ENCODE measurements around the gene SLC12A8. TPM values are rescaled to one million over a fixed set of nuclear protein-coding genes. Genes with fewer than 3 reads are reported as not detected.

SLC12A8 gene, protein sequence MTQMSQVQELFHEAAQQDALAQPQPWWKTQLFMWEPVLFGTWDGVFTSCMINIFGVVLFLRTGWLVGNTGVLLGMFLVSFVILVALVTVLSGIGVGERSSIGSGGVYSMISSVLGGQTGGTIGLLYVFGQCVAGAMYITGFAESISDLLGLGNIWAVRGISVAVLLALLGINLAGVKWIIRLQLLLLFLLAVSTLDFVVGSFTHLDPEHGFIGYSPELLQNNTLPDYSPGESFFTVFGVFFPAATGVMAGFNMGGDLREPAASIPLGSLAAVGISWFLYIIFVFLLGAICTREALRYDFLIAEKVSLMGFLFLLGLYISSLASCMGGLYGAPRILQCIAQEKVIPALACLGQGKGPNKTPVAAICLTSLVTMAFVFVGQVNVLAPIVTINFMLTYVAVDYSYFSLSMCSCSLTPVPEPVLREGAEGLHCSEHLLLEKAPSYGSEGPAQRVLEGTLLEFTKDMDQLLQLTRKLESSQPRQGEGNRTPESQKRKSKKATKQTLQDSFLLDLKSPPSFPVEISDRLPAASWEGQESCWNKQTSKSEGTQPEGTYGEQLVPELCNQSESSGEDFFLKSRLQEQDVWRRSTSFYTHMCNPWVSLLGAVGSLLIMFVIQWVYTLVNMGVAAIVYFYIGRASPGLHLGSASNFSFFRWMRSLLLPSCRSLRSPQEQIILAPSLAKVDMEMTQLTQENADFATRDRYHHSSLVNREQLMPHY
- 61.3 TPM for polyA plus RNA-seq (2013, experiment 1 of 2)
- 60.4 TPM for polyA plus RNA-seq (2013, experiment 2 of 2)

DNA sequence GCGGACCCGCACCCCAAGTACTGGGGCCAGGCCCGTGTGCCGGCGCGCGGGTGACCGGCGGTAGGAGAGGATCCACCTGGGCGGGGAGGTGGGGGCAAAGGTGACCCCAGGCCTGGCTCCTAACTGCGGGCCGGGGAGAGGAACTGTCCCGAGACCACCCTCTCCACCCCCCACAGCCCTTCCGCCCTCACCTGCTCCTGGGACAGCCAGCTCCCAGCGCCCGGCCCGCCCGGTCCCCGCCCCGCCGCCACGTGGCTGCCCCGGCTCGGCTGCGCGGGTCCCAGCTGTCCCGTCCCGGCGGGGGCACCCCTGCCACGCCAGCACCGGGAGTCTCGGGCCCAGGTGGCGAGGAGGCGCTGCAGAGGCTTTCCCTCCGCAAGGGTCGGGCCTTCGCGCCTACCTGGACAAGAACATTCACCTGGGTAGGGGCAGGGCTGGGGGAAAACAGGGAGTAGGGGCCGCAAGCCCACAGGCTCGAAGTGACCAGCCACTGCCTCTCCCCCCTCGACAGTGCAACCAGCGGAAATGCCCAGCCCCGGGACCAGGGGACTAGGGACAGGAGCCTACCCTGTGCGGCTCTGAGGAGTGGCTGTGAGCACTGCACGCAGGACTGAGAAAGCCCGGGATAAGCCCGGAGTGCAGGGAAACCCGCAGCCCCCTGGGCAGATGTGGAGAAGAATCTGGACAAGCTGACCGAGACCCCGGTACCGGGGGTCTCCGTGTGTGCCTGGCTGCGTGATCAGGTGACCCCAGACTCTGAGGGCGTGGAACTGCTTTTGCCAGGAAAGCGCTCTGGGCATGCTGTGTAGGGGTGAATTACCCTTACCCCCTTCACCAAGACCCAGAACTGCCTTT is at the start of gene SLC12A8:
SLC12A8 (minus strand) TSS at position 240 of the 855 bp plus-strand sequence. CDS start 1,399 bp downstream, outside the sequence.
- Histone ChIP-seq H3K9me3 (ENCODE audit: control insufficient read depth, low read length) (no peaks in the 10 kb centered on the region), H3K23ac (ENCODE audit: low read length in 2 of 2) (peak within 1 kb of the TSS in 1 of 2 experiments; percentile 56), H3K36me3 (ENCODE audit: control insufficient read depth in 1 of 2, insufficient read depth in 2 of 2, low read depth in 1 of 2, low read length in 2 of 2) (no peaks in the 10 kb centered on the region), H3K4me1 (ENCODE audit: control insufficient read depth, insufficient read depth, low read depth, low read length) (peaks cover 17% of the 10 kb centered on the region), H3K18ac (ENCODE audit: low read depth in 1 of 2, low read length in 2 of 2) (peak within 1 kb of the TSS in 1 of 2 experiments; percentile 89), H4K91ac (ENCODE audit: low read length) (peak within 1 kb of the TSS; percentile 78), H3K79me1 (replicated peaks; ENCODE audit: low read length, poor library complexity, severe bottlenecking) (peaks cover 5% of the 10 kb centered on the region), H3K27me3 (ENCODE audit: control insufficient read depth in 1 of 2, insufficient read depth in 1 of 2, low read length in 2 of 2) (peaks cover 0 to 23% of the 10 kb centered on the region in 2 experiments), H3K14ac (ENCODE audit: low read length in 2 of 2) (no peak within 1 kb of the TSS), H2BK5ac (ENCODE audit: low read depth, low read length, poor library complexity, severe bottlenecking) (peak within 1 kb of the TSS; percentile 75), H2AK5ac (ENCODE audit: low read length, severe bottlenecking) (peak within 1 kb of the TSS; percentile 72), H3K4me2 (ENCODE audit: low read length, poor library complexity, severe bottlenecking) (peak within 1 kb of the TSS; percentile 97), H2BK120ac (ENCODE audit: low read depth, low read length) (peak within 1 kb of the TSS; percentile 64), H3K27ac (ENCODE audit: low read length, poor library complexity, severe bottlenecking) (no peak within 1 kb of the TSS), H4K8ac (ENCODE audit: low read length) (peak within 1 kb of the TSS; percentile 87), H2AFZ (ENCODE audit: low read depth, low read length) (peak within 1 kb of the TSS; percentile 88), H2BK15ac (ENCODE audit: low read depth, poor library complexity, severe bottlenecking) (peak within 1 kb of the TSS; percentile 85), H3K4me3 (ENCODE audit: insufficient read depth in 1 of 2, low read depth in 1 of 2, low read length in 2 of 2) (peak within 1 kb of the TSS; percentile 41 to 75), H2BK12ac (ENCODE audit: low read length in 2 of 2) (peak within 1 kb of the TSS in 1 of 2 experiments; percentile 64), H3K9ac (ENCODE audit: low read length) (peak within 1 kb of the TSS; percentile 43), H3K4ac (ENCODE audit: low read depth in 1 of 2, low read length in 2 of 2) (peak within 1 kb of the TSS in 1 of 2 experiments; percentile 67)
- no peak for DNase-seq
- WGBS, result 13% methylated on average over 45 of the region's 55 CpGs

DNA sequence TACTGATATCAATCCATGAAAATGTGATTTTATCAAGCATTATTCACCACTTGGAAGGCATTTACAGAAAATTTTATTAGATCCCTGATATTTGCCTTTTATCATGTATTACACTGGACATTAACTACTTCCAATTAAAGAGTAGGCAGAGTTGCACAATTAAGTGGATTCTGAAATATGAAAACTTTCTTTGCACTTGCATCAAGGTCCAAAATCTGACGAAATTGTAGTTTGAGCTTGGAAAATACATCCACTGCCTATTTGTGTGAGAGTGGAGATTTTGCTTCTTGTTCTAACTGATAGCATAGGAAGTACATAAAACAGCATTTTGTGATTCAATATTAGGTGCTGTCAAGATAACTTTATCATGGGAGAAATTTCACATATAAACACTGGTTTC is 49.6 kb upstream of the SLC12A8 start:
- no peak for DNase-seq
- Histone ChIP-seq H3K9me3 (ENCODE audit: control insufficient read depth, low read length) (peaks cover 7% of the 10 kb centered on the region), H2BK5ac (ENCODE audit: low read depth, low read length, poor library complexity, severe bottlenecking) (no peak overlapping the region), H3K18ac (ENCODE audit: low read depth in 1 of 2, low read length in 2 of 2) (no peak overlapping the region), H3K4ac (ENCODE audit: low read depth in 1 of 2, low read length in 2 of 2) (no peak overlapping the region), H3K27me3 (ENCODE audit: control insufficient read depth in 1 of 2, insufficient read depth in 1 of 2, low read length in 2 of 2) (no peaks in the 10 kb centered on the region), H3K23ac (ENCODE audit: low read length in 2 of 2) (no peak overlapping the region), H3K27ac (ENCODE audit: low read length, poor library complexity, severe bottlenecking) (no peak overlapping the region), H2BK120ac (ENCODE audit: low read depth, low read length) (no peak overlapping the region), H3K36me3 (ENCODE audit: control insufficient read depth in 1 of 2, insufficient read depth in 2 of 2, low read depth in 1 of 2, low read length in 2 of 2) (peaks cover 2 to 35% of the 10 kb centered on the region in 2 experiments), H3K4me3 (ENCODE audit: insufficient read depth in 1 of 2, low read depth in 1 of 2, low read length in 2 of 2) (no peak overlapping the region), H4K91ac (ENCODE audit: low read length) (no peak overlapping the region), H2BK15ac (ENCODE audit: low read depth, poor library complexity, severe bottlenecking) (no peak overlapping the region), H4K8ac (ENCODE audit: low read length) (no peak overlapping the region), H2BK12ac (ENCODE audit: low read length in 2 of 2) (no peak overlapping the region), H2AK5ac (ENCODE audit: low read length, severe bottlenecking) (no peak overlapping the region), H3K9ac (ENCODE audit: low read length) (no peak overlapping the region), H3K4me2 (ENCODE audit: low read length, poor library complexity, severe bottlenecking) (no peak overlapping the region), H3K14ac (ENCODE audit: low read length in 2 of 2) (no peak overlapping the region), H2AFZ (ENCODE audit: low read depth, low read length) (no peak overlapping the region), H3K4me1 (ENCODE audit: control insufficient read depth, insufficient read depth, low read depth, low read length) (peaks cover 3% of the 10 kb centered on the region), H3K79me1 (replicated peaks; ENCODE audit: low read length, poor library complexity, severe bottlenecking) (peaks cover 21% of the 10 kb centered on the region)
- WGBS, result 67% methylated on average over 1 of the region's 1 CpG

DNA sequence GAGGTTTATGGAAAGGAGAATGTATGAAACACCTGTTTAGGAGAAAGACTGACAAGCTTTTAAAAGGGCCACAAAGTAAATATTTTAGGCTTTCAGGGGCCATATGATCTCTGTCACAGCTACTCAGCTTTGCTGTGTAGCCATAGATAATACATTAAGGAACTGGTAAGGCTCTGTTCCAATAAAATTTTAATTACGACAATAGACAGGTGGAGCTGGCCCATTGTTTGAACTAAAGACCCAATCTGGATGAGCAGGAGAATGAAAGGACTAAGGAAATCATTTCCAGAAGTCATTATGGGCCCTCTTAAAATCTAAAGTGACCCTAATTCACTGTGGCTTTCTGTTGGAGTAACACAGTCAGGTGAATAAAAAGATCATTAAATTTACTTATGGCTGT is 48.5 kb upstream of the SLC12A8 start:
- Histone ChIP-seq H3K27ac (ENCODE audit: low read length, poor library complexity, severe bottlenecking) (no peak overlapping the region), H3K36me3 (ENCODE audit: control insufficient read depth in 1 of 2, insufficient read depth in 2 of 2, low read depth in 1 of 2, low read length in 2 of 2) (peaks cover 8 to 44% of the 10 kb centered on the region in 2 experiments), H2AFZ (ENCODE audit: low read depth, low read length) (no peak overlapping the region), H4K8ac (ENCODE audit: low read length) (no peak overlapping the region), H3K4me1 (ENCODE audit: control insufficient read depth, insufficient read depth, low read depth, low read length) (peaks cover 3% of the 10 kb centered on the region), H3K79me1 (replicated peaks; ENCODE audit: low read length, poor library complexity, severe bottlenecking) (peaks cover 21% of the 10 kb centered on the region), H3K4me2 (ENCODE audit: low read length, poor library complexity, severe bottlenecking) (no peak overlapping the region), H3K9ac (ENCODE audit: low read length) (no peak overlapping the region), H4K91ac (ENCODE audit: low read length) (no peak overlapping the region), H2BK12ac (ENCODE audit: low read length in 2 of 2) (no peak overlapping the region), H2AK5ac (ENCODE audit: low read length, severe bottlenecking) (no peak overlapping the region), H3K4me3 (ENCODE audit: insufficient read depth in 1 of 2, low read depth in 1 of 2, low read length in 2 of 2) (no peak overlapping the region), H3K14ac (ENCODE audit: low read length in 2 of 2) (no peak overlapping the region), H3K27me3 (ENCODE audit: control insufficient read depth in 1 of 2, insufficient read depth in 1 of 2, low read length in 2 of 2) (no peaks in the 10 kb centered on the region), H2BK15ac (ENCODE audit: low read depth, poor library complexity, severe bottlenecking) (no peak overlapping the region), H3K18ac (ENCODE audit: low read depth in 1 of 2, low read length in 2 of 2) (no peak overlapping the region), H2BK120ac (ENCODE audit: low read depth, low read length) (no peak overlapping the region), H2BK5ac (ENCODE audit: low read depth, low read length, poor library complexity, severe bottlenecking) (no peak overlapping the region), H3K4ac (ENCODE audit: low read depth in 1 of 2, low read length in 2 of 2) (no peak overlapping the region), H3K9me3 (ENCODE audit: control insufficient read depth, low read length) (peaks cover 15% of the 10 kb centered on the region), H3K23ac (ENCODE audit: low read length in 2 of 2) (no peak overlapping the region)
- DNase-seq, result no peak
- WGBS, result 100% methylated on average over 1 of the region's 1 CpG

Measured in mesenchymal stem cell (in vitro differentiated cells and primary cell).